ENCODE measurements around the gene JPT1. TPM values are rescaled to one million over a fixed set of nuclear protein-coding genes. Genes with fewer than 3 reads are reported as not detected.

Gene JPT1
- total and polyA plus RNA-seq, 8 donors = 8.0 to 405 (median 115) TPM

DNA sequence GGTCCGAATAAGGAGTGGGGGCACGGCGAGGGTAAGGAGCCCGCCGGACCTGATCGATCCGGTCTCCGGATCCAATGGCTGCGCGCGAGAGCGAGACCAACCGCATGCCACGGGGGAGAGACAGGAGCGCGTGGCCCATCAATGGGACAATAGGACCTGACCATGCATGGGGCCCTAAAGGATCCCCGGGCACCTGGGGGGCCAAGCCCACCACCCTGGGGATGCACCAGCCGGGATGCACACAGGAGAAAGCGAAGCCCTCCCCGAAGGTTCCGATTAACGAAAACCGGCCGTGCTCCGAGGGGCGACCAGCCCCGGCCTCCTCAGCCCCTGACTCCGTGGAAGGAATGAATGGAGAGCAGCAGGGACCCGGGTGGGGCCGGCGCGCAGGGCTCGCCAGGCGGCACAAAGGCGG, 525 bp downstream of the JPT1 start:
- 0 to 2% (median 0%) methylated on average over 28 to 35 of the region's 35 CpGs for WGBS, 5 donors
- H3K27me3 ChIP-seq = no peaks in the 10 kb centered on the region
- no peaks in the 10 kb centered on the region for H3K9me3 ChIP-seq
- intact Hi-C loops (cut with DNase I; ENCODE audit: low total_unique reads) = no loop called here
- TF ChIP-seq EP300 (IDR thresholded peaks at IDR 0.05) = no peak
- H3K27ac ChIP-seq = peak overlapping the region; percentile 83 to 95 (median 89)
- H3K4me3 ChIP-seq = peak overlapping the region; percentile 82 to 96 (median 93)
- peaks cover 8 to 55% (median 22%) of the 10 kb centered on the region in 4 donors for H3K4me1 ChIP-seq
- no peaks in the 10 kb centered on the region for H3K36me3 ChIP-seq
- DNase-seq = peak in 1 of 2 donors; percentile 58

DNA sequence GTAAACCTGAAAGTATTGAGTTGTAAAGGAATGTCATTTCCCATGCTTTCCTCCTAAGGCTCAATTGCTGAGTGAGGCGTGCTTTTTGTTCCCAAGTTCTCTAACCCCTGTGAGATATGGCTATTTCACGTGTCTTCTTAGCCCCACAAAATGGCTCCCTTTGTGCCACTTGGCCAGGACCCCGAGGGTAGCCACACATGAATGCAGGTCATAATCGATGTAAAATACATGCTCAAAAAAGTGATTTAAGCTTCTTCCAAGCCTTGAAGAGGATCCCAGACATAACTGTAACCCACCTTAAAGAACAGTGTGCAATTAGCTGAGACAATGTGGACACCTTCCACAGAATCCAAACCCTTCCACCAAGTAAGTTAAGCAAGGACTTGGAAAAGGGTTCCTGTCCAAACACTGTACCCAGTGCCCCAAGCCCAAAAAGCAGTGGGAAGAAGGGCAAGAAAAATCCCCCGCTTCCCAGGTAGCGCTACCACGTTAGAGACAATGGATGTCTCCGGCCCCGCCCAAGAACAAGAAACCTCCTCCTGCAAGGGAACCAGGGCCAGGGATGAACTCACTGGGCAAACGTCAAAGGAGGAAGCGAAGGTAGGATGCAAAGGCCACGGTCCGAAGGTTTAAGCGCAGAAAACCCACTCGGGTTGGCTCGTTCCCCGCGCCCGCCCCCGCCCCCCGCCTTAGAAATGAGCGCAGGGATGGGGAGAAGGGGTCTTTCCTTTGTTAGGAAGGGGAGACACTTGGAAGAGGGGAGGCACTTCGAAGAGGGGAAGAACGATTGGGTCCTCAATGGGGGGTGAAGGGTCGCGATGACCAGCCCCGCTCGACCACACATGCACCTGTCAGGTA, 1.2 kb downstream of the JPT1 start:
- H3K4me1 ChIP-seq = peaks cover 8 to 55% (median 24%) of the 10 kb centered on the region in 4 donors
- H3K27ac ChIP-seq = peak overlapping the region in 3 of 5 donors; percentile 83 to 95 (median 89)
- peak overlapping the region; percentile 82 to 96 (median 93) for H3K4me3 ChIP-seq
- TF ChIP-seq, protein P1, sequence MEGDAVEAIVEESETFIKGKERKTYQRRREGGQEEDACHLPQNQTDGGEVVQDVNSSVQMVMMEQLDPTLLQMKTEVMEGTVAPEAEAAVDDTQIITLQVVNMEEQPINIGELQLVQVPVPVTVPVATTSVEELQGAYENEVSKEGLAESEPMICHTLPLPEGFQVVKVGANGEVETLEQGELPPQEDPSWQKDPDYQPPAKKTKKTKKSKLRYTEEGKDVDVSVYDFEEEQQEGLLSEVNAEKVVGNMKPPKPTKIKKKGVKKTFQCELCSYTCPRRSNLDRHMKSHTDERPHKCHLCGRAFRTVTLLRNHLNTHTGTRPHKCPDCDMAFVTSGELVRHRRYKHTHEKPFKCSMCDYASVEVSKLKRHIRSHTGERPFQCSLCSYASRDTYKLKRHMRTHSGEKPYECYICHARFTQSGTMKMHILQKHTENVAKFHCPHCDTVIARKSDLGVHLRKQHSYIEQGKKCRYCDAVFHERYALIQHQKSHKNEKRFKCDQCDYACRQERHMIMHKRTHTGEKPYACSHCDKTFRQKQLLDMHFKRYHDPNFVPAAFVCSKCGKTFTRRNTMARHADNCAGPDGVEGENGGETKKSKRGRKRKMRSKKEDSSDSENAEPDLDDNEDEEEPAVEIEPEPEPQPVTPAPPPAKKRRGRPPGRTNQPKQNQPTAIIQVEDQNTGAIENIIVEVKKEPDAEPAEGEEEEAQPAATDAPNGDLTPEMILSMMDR (IDR thresholded peaks at IDR 0.05) = no peak
- TF ChIP-seq EP300 (IDR thresholded peaks at IDR 0.05) = no peak
- TF ChIP-seq POLR2A (IDR thresholded peaks at IDR 0.05) = no peak
- no peak for TF ChIP-seq POLR2AphosphoS5 (IDR thresholded peaks at IDR 0.05)
- H3K36me3 ChIP-seq = peaks cover 0 to 5% (median 2%) of the 10 kb centered on the region in 4 donors
- H3K27me3 ChIP-seq = no peaks in the 10 kb centered on the region
- no peaks in the 10 kb centered on the region for H3K9me3 ChIP-seq
- intact Hi-C loops (cut with DNase I; ENCODE audit: low total_unique reads) = no loop called here
- peak in 1 of 2 donors; percentile 69 for DNase-seq
- WGBS, 5 donors = 5 to 8% (median 5%) methylated on average over 28 of the region's 28 CpGs

DNA sequence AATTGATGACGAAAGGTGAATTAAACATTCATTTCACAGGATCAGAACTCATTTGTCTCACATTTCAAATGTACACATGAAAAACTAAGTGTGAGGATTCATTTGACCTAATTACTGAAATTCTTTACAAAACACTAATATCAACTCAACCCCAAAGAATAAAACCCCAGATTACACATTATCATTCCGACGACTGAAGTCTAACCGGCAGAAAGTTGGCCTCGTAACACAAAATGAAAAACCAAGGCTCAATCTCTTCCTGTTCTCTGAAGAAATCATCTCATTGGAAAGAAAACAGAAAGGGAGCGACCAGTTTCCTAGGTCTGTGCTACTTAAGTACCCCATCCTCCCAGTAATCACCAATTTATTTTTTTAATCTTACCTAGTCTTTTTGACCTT, 1.8 kb downstream of the JPT1 start:
- TF ChIP-seq EP300 (IDR thresholded peaks at IDR 0.05) (no peak), POLR2A (IDR thresholded peaks at IDR 0.05) (no peak), POLR2AphosphoS5 (IDR thresholded peaks at IDR 0.05) (no peak)
- TF ChIP-seq, protein P1 (IDR thresholded peaks at IDR 0.05) = no peak
- 75 to 87% (median 82%) methylated on average over 6 of the region's 6 CpGs for WGBS, 5 donors
- DNase-seq = no peak
- H3K4me3 ChIP-seq = peak overlapping the region in 2 of 4 donors; percentile 92 to 96
- peaks cover 8 to 59% (median 28%) of the 10 kb centered on the region in 4 donors for H3K4me1 ChIP-seq
- intact Hi-C loops (cut with DNase I; ENCODE audit: low total_unique reads) = no loop called here
- H3K36me3 ChIP-seq = peaks cover 3 to 11% (median 8%) of the 10 kb centered on the region in 4 donors
- no peaks in the 10 kb centered on the region for H3K9me3 ChIP-seq
- no peak overlapping the region for H3K27ac ChIP-seq
- no peaks in the 10 kb centered on the region for H3K27me3 ChIP-seq

DNA sequence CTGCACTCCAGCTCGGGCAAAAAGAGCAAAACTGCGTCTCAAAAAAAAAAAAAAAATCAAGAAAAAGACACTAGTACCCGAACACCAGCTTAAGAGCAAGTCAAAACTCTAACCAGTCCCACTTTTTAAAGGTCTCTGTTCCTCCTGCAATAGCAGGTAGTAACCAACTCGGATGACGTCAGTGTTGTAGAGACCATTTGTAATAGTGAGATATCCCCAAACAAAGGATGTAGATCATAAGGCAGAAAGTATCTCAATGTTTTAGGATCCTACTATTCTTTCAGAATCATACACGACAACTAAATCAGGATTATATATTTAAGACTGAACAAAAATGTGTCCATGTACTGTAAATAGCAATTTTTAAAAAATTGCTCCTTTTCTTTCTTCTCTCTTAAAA, 2.4 kb downstream of the JPT1 start:
- TF ChIP-seq POLR2A (IDR thresholded peaks at IDR 0.05) (no peak), POLR2AphosphoS5 (IDR thresholded peaks at IDR 0.05) (no peak), EP300 (IDR thresholded peaks at IDR 0.05) (no peak)
- TF ChIP-seq, protein P1 (IDR thresholded peaks at IDR 0.05) = no peak
- H3K4me1 ChIP-seq = peaks cover 8 to 61% (median 29%) of the 10 kb centered on the region in 4 donors
- intact Hi-C loops (cut with DNase I; ENCODE audit: low total_unique reads) = no loop called here
- H3K27me3 ChIP-seq = no peaks in the 10 kb centered on the region
- DNase-seq = peak in 1 of 2 donors; percentile 39
- H3K36me3 ChIP-seq = peaks cover 9 to 17% (median 14%) of the 10 kb centered on the region in 4 donors
- WGBS, 5 donors = 85 to 91% (median 90%) methylated on average over 6 of the region's 6 CpGs
- no peaks in the 10 kb centered on the region for H3K9me3 ChIP-seq
- H3K27ac ChIP-seq = no peak overlapping the region
- H3K4me3 ChIP-seq = no peak overlapping the region

Data from stomach (tissue), 9 donors.